Neural cell (in vitro differentiated cells): ENCODE data around the gene WFIKKN2. TPM values are rescaled to one million over a fixed set of nuclear protein-coding genes. Genes with fewer than 3 reads are reported as not detected.

Experiments
- H2AFZ ChIP-seq: fragments of 200-600, 300-800 bp; sonication (generic), shearing (Covaris generic); 2 replicates; pipeline ENCODE4 v1.6.0; 2014; ENCODE audit warnings: low read depth, mild to moderate bottlenecking, antibody characterized with exemption, low read length, moderate library complexity
- H3F3A ChIP-seq: fragments of 200-600 bp; shearing (Covaris generic); 2 replicates; pipeline ENCODE4 v1.6.1; 2016; ENCODE audit warnings: mild to moderate bottlenecking, moderate library complexity, mixed read lengths, antibody characterized with exemption, low read length; ENCODE audit not compliant: insufficient read depth, poor library complexity, severe bottlenecking
- H3K27ac ChIP-seq: fragments of 200-600, 300-800 bp; sonication (generic), shearing (Covaris generic); 2 replicates; pipeline ENCODE4 v1.5.1; 2014; ENCODE audit warnings: mild to moderate bottlenecking, low read length, moderate library complexity
- H3K27me3 ChIP-seq: fragments of 300-800, 200-600 bp; sonication (generic), shearing (Covaris generic); 2 replicates; pipeline ENCODE4 v1.6.0; 2014; ENCODE audit warnings: mild to moderate bottlenecking, low read depth, low read length, moderate library complexity; ENCODE audit not compliant: insufficient read depth
- H3K36me3 ChIP-seq: fragments of 300-800, 200-600 bp; sonication (generic), shearing (Covaris generic); 2 replicates; pipeline ENCODE4 v1.5.1; 2014; ENCODE audit warnings: mild to moderate bottlenecking, antibody characterized with exemption, low read length, moderate library complexity; ENCODE audit not compliant: insufficient read depth
- H3K4me2 ChIP-seq: fragments of 300-800, 200-600 bp; sonication (generic), shearing (Covaris generic); 2 replicates; pipeline ENCODE4 v1.6.0; 2014; ENCODE audit warnings: mild to moderate bottlenecking, low read length
- H3K4me3 ChIP-seq: fragments of 300-800, 200-600 bp; sonication (generic), shearing (Covaris generic); 2 replicates; pipeline ENCODE4 v1.5.1; 2014; ENCODE audit warnings: mild to moderate bottlenecking, low read length, moderate library complexity
- H3K79me2 ChIP-seq: fragments of 200-600 bp; shearing (Covaris generic); replicated peaks from 2 replicates; pipeline ENCODE4 v1.6.0; 2014; ENCODE audit warnings: mild to moderate bottlenecking, low read length, moderate library complexity; ENCODE audit not compliant: insufficient read depth
- H3K9ac ChIP-seq: fragments of 300-800, 200-600 bp; sonication (generic), shearing (Covaris generic); 2 replicates; pipeline ENCODE4 v1.6.1; 2016; ENCODE audit warnings: mild to moderate bottlenecking, low read length, mixed read lengths
- H3K9me2 ChIP-seq: fragments of 200-600 bp; shearing (Covaris generic); 2 replicates; pipeline ENCODE4 v1.6.1; 2016; ENCODE audit warnings: mild to moderate bottlenecking, low read length, mixed read lengths; ENCODE audit not compliant: insufficient read depth
- H3K9me3 ChIP-seq: fragments of 200-600, 300-800 bp; sonication (generic), shearing (Covaris generic); 2 replicates; pipeline ENCODE4 v1.6.1; 2016; ENCODE audit warnings: mild to moderate bottlenecking, mixed run types, low read length, moderate library complexity, mixed read lengths
- H4K20me1 ChIP-seq: fragments of 200-600 bp; shearing (Covaris generic); 2 replicates; pipeline ENCODE4 v1.6.1; 2016; ENCODE audit warnings: mild to moderate bottlenecking, mixed run types; ENCODE audit not compliant: insufficient read depth
- EP300 ChIP-seq: fragments of 450-650 bp; conservative IDR thresholded peaks from 2 replicates; pipeline ENCODE4 v1.6.1; 2014; ENCODE audit warnings: antibody characterized with exemption, mild to moderate bottlenecking, moderate library complexity; ENCODE audit not compliant: poor library complexity, severe bottlenecking
- EZH2 ChIP-seq: fragments of 200-600, 300-800 bp; shearing (Covaris generic), sonication (generic); IDR thresholded peaks from 2 replicates; pipeline ENCODE4 v1.6.1; 2014; ENCODE audit warnings: antibody characterized with exemption, low read length, borderline replicate concordance, mild to moderate bottlenecking; ENCODE audit not compliant: insufficient read depth, poor library complexity, severe bottlenecking
- MXI1 ChIP-seq: fragments of 450-650 bp; conservative IDR thresholded peaks from 2 replicates; pipeline ENCODE4 v1.6.1; 2014; ENCODE audit warnings: antibody characterized with exemption, mild to moderate bottlenecking; ENCODE audit not compliant: poor library complexity, severe bottlenecking
- POLR2AphosphoS5 ChIP-seq: IDR thresholded peaks from 2 replicates; pipeline ENCODE4 v1.6.1; 2012
- RAD21 ChIP-seq: fragments of 450-650 bp; conservative IDR thresholded peaks from 2 replicates; pipeline ENCODE4 v1.6.1; 2014; ENCODE audit warnings: antibody characterized with exemption, mild to moderate bottlenecking, moderate library complexity
- SMC3 ChIP-seq: fragments of 450-650 bp; conservative IDR thresholded peaks from 2 replicates; pipeline ENCODE4 v1.6.1; 2014; ENCODE audit warnings: antibody characterized with exemption, mild to moderate bottlenecking, moderate library complexity; ENCODE audit not compliant: poor library complexity
- TAF1 ChIP-seq: IDR thresholded peaks from 2 replicates; pipeline ENCODE4 v1.6.1; 2012; ENCODE audit warnings: low read depth
- polyA plus RNA-seq: library from polyadenylated mRNA; depleted of rRNA; stranded (reverse); fragments of >200 nt; gene quantifications from 2 replicates; pipeline ENCODE4 v1.2.3, GENCODE V29; 2014
- TF ChIP-seq, protein P1 (sequence below): IDR thresholded peaks from 2 replicates; pipeline ENCODE4 v1.6.1; 2012; ENCODE audit warnings: borderline replicate concordance
- TF ChIP-seq, protein P2 (sequence below): fragments of 450-650 bp; IDR thresholded peaks from 2 replicates; pipeline ENCODE4 v1.5.1; 2014; ENCODE audit warnings: antibody characterized with exemption, mild to moderate bottlenecking, moderate library complexity; ENCODE audit not compliant: poor library complexity, severe bottlenecking

Gene WFIKKN2
- polyA plus RNA-seq, 1 donor from 2014 or later: not detected

DNA sequence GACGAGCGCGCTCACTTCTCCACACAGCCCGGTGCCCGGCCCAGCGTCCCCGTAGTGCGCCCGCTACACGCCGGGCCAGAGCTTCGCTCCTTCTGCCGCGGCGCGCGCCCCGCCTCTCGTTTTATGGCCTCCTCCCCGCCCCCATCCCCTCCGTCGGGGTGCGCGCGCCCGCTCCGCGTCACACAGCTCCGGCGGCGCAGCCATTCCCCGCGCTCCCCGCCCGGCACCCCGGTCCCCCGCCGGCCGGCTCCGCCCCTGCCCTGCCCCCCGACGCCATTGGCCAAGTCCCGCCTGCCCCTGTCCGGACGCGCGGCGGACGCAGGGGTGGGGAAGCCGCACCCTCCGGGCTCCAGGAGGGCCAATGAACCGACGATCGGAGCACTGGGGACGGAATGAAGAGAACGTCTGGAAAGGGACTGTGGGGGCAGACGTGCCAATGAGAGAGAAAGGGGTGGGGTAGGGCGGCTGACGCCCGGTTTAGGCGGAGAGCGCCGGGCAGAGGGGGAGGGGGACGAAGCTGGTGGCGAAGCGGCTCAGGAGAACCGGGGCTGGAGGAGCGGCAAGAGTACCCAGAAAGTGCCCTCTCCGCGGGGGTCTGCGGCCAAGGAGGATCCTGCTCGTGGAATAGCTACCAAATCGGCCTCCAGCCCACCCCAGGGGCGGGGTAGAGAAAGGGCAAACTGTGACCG, 31.0 kb downstream of the WFIKKN2 start, which contains the start of gene TOB1:
Gene TOB1 (minus strand): TSS at position 94 of the 689 bp plus-strand sequence. CDS start 2,337 bp downstream, outside the sequence.
- Histone ChIP-seq H3K79me2 (peaks cover 61% of the 10 kb centered on the region), H4K20me1 (no peaks in the 10 kb centered on the region), H3K9me3 (no peaks in the 10 kb centered on the region), H3K27ac (peak within 1 kb of the TSS; percentile 100), H3K4me3 (peak within 1 kb of the TSS; percentile 70), H3K36me3 (no peaks in the 10 kb centered on the region), H3K4me2 (peak within 1 kb of the TSS; percentile 93), H3K9ac (peak within 1 kb of the TSS; percentile 100), H2AFZ (peak within 1 kb of the TSS; percentile 63), H3K27me3 (no peaks in the 10 kb centered on the region), H3K9me2 (no peaks in the 10 kb centered on the region), H3F3A (no peaks in the 10 kb centered on the region)
- TF ChIP-seq POLR2AphosphoS5 (peak; percentile 98), MXI1 (no peak), TAF1 (peak; percentile 99), RAD21 (no peak), SMC3 (no peak), EP300 (peak; percentile 57), EZH2 (no peak)
- TF ChIP-seq, protein P1, sequence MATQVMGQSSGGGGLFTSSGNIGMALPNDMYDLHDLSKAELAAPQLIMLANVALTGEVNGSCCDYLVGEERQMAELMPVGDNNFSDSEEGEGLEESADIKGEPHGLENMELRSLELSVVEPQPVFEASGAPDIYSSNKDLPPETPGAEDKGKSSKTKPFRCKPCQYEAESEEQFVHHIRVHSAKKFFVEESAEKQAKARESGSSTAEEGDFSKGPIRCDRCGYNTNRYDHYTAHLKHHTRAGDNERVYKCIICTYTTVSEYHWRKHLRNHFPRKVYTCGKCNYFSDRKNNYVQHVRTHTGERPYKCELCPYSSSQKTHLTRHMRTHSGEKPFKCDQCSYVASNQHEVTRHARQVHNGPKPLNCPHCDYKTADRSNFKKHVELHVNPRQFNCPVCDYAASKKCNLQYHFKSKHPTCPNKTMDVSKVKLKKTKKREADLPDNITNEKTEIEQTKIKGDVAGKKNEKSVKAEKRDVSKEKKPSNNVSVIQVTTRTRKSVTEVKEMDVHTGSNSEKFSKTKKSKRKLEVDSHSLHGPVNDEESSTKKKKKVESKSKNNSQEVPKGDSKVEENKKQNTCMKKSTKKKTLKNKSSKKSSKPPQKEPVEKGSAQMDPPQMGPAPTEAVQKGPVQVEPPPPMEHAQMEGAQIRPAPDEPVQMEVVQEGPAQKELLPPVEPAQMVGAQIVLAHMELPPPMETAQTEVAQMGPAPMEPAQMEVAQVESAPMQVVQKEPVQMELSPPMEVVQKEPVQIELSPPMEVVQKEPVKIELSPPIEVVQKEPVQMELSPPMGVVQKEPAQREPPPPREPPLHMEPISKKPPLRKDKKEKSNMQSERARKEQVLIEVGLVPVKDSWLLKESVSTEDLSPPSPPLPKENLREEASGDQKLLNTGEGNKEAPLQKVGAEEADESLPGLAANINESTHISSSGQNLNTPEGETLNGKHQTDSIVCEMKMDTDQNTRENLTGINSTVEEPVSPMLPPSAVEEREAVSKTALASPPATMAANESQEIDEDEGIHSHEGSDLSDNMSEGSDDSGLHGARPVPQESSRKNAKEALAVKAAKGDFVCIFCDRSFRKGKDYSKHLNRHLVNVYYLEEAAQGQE: peak; percentile 95
- TF ChIP-seq, protein P2, sequence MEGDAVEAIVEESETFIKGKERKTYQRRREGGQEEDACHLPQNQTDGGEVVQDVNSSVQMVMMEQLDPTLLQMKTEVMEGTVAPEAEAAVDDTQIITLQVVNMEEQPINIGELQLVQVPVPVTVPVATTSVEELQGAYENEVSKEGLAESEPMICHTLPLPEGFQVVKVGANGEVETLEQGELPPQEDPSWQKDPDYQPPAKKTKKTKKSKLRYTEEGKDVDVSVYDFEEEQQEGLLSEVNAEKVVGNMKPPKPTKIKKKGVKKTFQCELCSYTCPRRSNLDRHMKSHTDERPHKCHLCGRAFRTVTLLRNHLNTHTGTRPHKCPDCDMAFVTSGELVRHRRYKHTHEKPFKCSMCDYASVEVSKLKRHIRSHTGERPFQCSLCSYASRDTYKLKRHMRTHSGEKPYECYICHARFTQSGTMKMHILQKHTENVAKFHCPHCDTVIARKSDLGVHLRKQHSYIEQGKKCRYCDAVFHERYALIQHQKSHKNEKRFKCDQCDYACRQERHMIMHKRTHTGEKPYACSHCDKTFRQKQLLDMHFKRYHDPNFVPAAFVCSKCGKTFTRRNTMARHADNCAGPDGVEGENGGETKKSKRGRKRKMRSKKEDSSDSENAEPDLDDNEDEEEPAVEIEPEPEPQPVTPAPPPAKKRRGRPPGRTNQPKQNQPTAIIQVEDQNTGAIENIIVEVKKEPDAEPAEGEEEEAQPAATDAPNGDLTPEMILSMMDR: no peak

DNA sequence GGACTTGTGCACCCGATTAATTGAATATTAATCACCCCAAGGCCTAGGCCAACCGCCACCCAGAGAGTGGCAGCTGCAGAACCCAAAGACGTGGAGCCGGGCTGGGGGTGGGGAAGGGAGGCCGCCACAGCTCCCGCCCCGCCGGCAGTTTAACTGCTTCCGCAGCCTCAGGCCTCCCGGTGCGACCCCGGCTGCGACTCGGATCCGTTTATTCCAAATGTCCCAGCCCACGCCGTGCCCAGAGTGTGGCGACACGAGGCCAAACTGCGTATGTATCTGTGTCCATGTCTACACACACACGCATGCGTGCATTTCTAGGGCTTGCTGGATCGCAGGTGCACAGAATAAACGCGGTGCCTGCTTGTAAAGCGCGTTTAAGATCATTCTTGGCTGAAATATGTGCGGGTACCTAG, 31.6 kb downstream of the WFIKKN2 start:
- peak overlapping the region; percentile 100 for H3K9ac ChIP-seq
- peak overlapping the region; percentile 63 for H2AFZ ChIP-seq
- no peaks in the 10 kb centered on the region for H3K9me3 ChIP-seq
- H3F3A ChIP-seq: no peaks in the 10 kb centered on the region
- peak overlapping the region; percentile 93 for H3K4me2 ChIP-seq
- H3K9me2 ChIP-seq: no peaks in the 10 kb centered on the region
- no peaks in the 10 kb centered on the region for H3K36me3 ChIP-seq
- H3K79me2 ChIP-seq: peaks cover 55% of the 10 kb centered on the region
- H3K27me3 ChIP-seq: no peaks in the 10 kb centered on the region
- H4K20me1 ChIP-seq: no peaks in the 10 kb centered on the region
- peak overlapping the region; percentile 70 for H3K4me3 ChIP-seq
- TF ChIP-seq, protein P1: peak; percentile 91
- TF ChIP-seq POLR2AphosphoS5 (no peak), EZH2 (no peak), RAD21 (no peak), MXI1 (peak; percentile 82), SMC3 (peak; percentile 7), TAF1 (no peak), EP300 (no peak)
- TF ChIP-seq, protein P2: peak; percentile 11
- H3K27ac ChIP-seq: peak overlapping the region; percentile 100
